ENCODE results near the gene MAX. TPM values are rescaled to one million over a fixed set of nuclear protein-coding genes. Genes with fewer than 3 reads are reported as not detected.

MAX gene
- total and polyA plus RNA-seq, 2 experiments from 2014 or later, result 41.1 to 52.8 TPM

- 99 to 100% methylated on average over 3 of the region's 3 CpGs for WGBS, 2 experiments (ENCODE audit: low coverage in 1 of 2, low lambda C conversion rate in 2 of 2, missing lambda C conversion rate in 2 of 2)
- no peak for DNase-seq
Observed at GRCh38 chr14:65028937-65029336, 73.4 kb downstream of the MAX start.

GRCh38 chr14:65027127-65027799 lies 75.1 kb downstream of the MAX start:
- no peak overlapping the region for H3K27ac ChIP-seq
- no peaks in the 10 kb centered on the region for H3K9me3 ChIP-seq (ENCODE audit: low read depth)
- WGBS, 2 experiments (ENCODE audit: low coverage in 1 of 2, low lambda C conversion rate in 2 of 2, missing lambda C conversion rate in 2 of 2), result 93 to 94% methylated on average over 11 of the region's 11 CpGs
- no peaks in the 10 kb centered on the region for H3K79me2 ChIP-seq (ENCODE audit: insufficient read depth)
- H3K9ac ChIP-seq, result no peak overlapping the region
- H3K4me2 ChIP-seq (ENCODE audit: unreplicated experiment), result no peak overlapping the region
- TF ChIP-seq EZH2 (IDR thresholded peaks at IDR 0.05; ENCODE audit: insufficient read depth, poor library complexity, severe bottlenecking), result no peak
- no peak for TF ChIP-seq EZH2phosphoT487 (IDR thresholded peaks at IDR 0.05; ENCODE audit: insufficient read depth, low read depth)
- H3K4me3 ChIP-seq, result no peak overlapping the region
- H3F3A ChIP-seq (ENCODE audit: insufficient read depth), result no peaks in the 10 kb centered on the region
- no peak for DNase-seq
- in situ Hi-C loops (cut with MboI), result no loop called here
- H4K20me1 ChIP-seq (ENCODE audit: insufficient read depth), result no peaks in the 10 kb centered on the region
- no peaks in the 10 kb centered on the region for H3K9me2 ChIP-seq (ENCODE audit: insufficient read depth)
- H3K36me3 ChIP-seq (ENCODE audit: low read depth), result no peaks in the 10 kb centered on the region
- no peak overlapping the region for H2AFZ ChIP-seq
- H3K4me1 ChIP-seq (ENCODE audit: insufficient read depth), result no peaks in the 10 kb centered on the region
- no peaks in the 10 kb centered on the region for H3K27me3 ChIP-seq (replicated peaks; ENCODE audit: insufficient read depth)

More at GRCh38 chr14:65028937-65029336, 73.4 kb downstream of the MAX start:
- H4K20me1 ChIP-seq (ENCODE audit: insufficient read depth), result no peaks in the 10 kb centered on the region
- no peak overlapping the region for H2AFZ ChIP-seq
- no peak overlapping the region for H3K9ac ChIP-seq
- H3K79me2 ChIP-seq (ENCODE audit: insufficient read depth), result no peaks in the 10 kb centered on the region
- TF ChIP-seq EZH2phosphoT487 (IDR thresholded peaks at IDR 0.05; ENCODE audit: insufficient read depth, low read depth) (no peak), EZH2 (IDR thresholded peaks at IDR 0.05; ENCODE audit: insufficient read depth, poor library complexity, severe bottlenecking) (no peak)
- H3K9me3 ChIP-seq (ENCODE audit: low read depth), result no peaks in the 10 kb centered on the region
- in situ Hi-C loops (cut with MboI), result no loop called here
- H3K27me3 ChIP-seq (replicated peaks; ENCODE audit: insufficient read depth), result no peaks in the 10 kb centered on the region
- H3K4me3 ChIP-seq, result no peak overlapping the region
- H3K36me3 ChIP-seq (ENCODE audit: low read depth), result no peaks in the 10 kb centered on the region
- H3K27ac ChIP-seq, result no peak overlapping the region
- no peaks in the 10 kb centered on the region for H3K4me1 ChIP-seq (ENCODE audit: insufficient read depth)
- no peak overlapping the region for H3K4me2 ChIP-seq (ENCODE audit: unreplicated experiment)
- no peaks in the 10 kb centered on the region for H3F3A ChIP-seq (ENCODE audit: insufficient read depth)
- no peaks in the 10 kb centered on the region for H3K9me2 ChIP-seq (ENCODE audit: insufficient read depth)

- no peak overlapping the region for H3K27ac ChIP-seq
- no peaks in the 10 kb centered on the region for H3F3A ChIP-seq (ENCODE audit: insufficient read depth)
- no peaks in the 10 kb centered on the region for H3K36me3 ChIP-seq (ENCODE audit: low read depth)
- H3K4me2 ChIP-seq (ENCODE audit: unreplicated experiment), result no peak overlapping the region
- no peaks in the 10 kb centered on the region for H4K20me1 ChIP-seq (ENCODE audit: insufficient read depth)
- 96 to 98% methylated on average over 8 to 9 of the region's 9 CpGs for WGBS, 2 experiments (ENCODE audit: low coverage in 1 of 2, low lambda C conversion rate in 2 of 2, missing lambda C conversion rate in 2 of 2)
- H3K79me2 ChIP-seq (ENCODE audit: insufficient read depth), result no peaks in the 10 kb centered on the region
- no peaks in the 10 kb centered on the region for H3K9me3 ChIP-seq (ENCODE audit: low read depth)
- no peak overlapping the region for H3K9ac ChIP-seq
- H3K27me3 ChIP-seq (replicated peaks; ENCODE audit: insufficient read depth), result no peaks in the 10 kb centered on the region
- TF ChIP-seq EZH2phosphoT487 (IDR thresholded peaks at IDR 0.05; ENCODE audit: insufficient read depth, low read depth) (no peak), EZH2 (IDR thresholded peaks at IDR 0.05; ENCODE audit: insufficient read depth, poor library complexity, severe bottlenecking) (no peak)
- H3K9me2 ChIP-seq (ENCODE audit: insufficient read depth), result no peaks in the 10 kb centered on the region
- no peak overlapping the region for H2AFZ ChIP-seq
- no peak overlapping the region for H3K4me3 ChIP-seq
- in situ Hi-C loops (cut with MboI), result no loop called here
- no peak for DNase-seq
- H3K4me1 ChIP-seq (ENCODE audit: insufficient read depth), result no peaks in the 10 kb centered on the region
Observed at GRCh38 chr14:65026526-65026925, 75.8 kb downstream of the MAX start.

GRCh38 chr14:65025818-65026217 lies 76.5 kb downstream of the MAX start:
- Histone ChIP-seq H3K9ac (no peak overlapping the region), H3K27me3 (replicated peaks; ENCODE audit: insufficient read depth) (no peaks in the 10 kb centered on the region), H3K4me2 (ENCODE audit: unreplicated experiment) (no peak overlapping the region), H3K9me3 (ENCODE audit: low read depth) (no peaks in the 10 kb centered on the region), H3K27ac (no peak overlapping the region), H2AFZ (no peak overlapping the region), H3K79me2 (ENCODE audit: insufficient read depth) (no peaks in the 10 kb centered on the region), H3K4me3 (no peak overlapping the region), H4K20me1 (ENCODE audit: insufficient read depth) (no peaks in the 10 kb centered on the region), H3K4me1 (ENCODE audit: insufficient read depth) (no peaks in the 10 kb centered on the region), H3K36me3 (ENCODE audit: low read depth) (no peaks in the 10 kb centered on the region), H3K9me2 (ENCODE audit: insufficient read depth) (no peaks in the 10 kb centered on the region), H3F3A (ENCODE audit: insufficient read depth) (no peaks in the 10 kb centered on the region)
- 90 to 93% methylated on average over 6 of the region's 6 CpGs for WGBS, 2 experiments (ENCODE audit: low coverage in 1 of 2, low lambda C conversion rate in 2 of 2, missing lambda C conversion rate in 2 of 2)
- no peak for DNase-seq
- no peak for TF ChIP-seq EZH2 (IDR thresholded peaks at IDR 0.05; ENCODE audit: insufficient read depth, poor library complexity, severe bottlenecking)
- TF ChIP-seq EZH2phosphoT487 (IDR thresholded peaks at IDR 0.05; ENCODE audit: insufficient read depth, low read depth), result no peak
- in situ Hi-C loops (cut with MboI), result no loop called here

Small RNA genes lying within 50 kb of the gene (microRNA-seq; reads per million reads assigned to microRNA genes)
- gene MIR4706 (ENCODE audit: borderline number of aligned reads), result not detected

Small RNA genes lying within 50 kb of the gene (small RNA-seq; reads per million reads assigned to genes)
- gene MIR4706 (ENCODE audit: low read depth, low replicate concordance) (not detected), gene RNU2-14P (ENCODE audit: low read depth, low replicate concordance) (24.4 reads per million, percentile 90 among the genes with 10 or more reads in this experiment)

Other genes starting within 250 kb of the MAX start
- gene SPTB, start 222.6 kb downstream of the MAX start, total RNA-seq (2014; rRNA removed; shearing (Covaris generic)), result 0.11 and 0.51 TPM in 2 replicates
- gene SPTB, start 222.6 kb downstream of the MAX start, polyA plus RNA-seq (2016; fragmentation: Nextera tagmentation; extraction: Ambion mirVana), result 0.06 TPM in 1 of 2 replicates, not detected in the other
- gene CHURC1, start 188.1 kb downstream of the MAX start, total RNA-seq (2014; rRNA removed; shearing (Covaris generic)), result 69.1 and 74.5 TPM in 2 replicates
- 152 and 162 TPM in 2 replicates for gene CHURC1, start 188.1 kb downstream of the MAX start, polyA plus RNA-seq (2016; fragmentation: Nextera tagmentation; extraction: Ambion mirVana)
- gene GPX2, start 159.8 kb downstream of the MAX start, total RNA-seq (2014; rRNA removed; shearing (Covaris generic)), result not detected in 2 replicates
- not detected in 2 replicates for gene GPX2, start 159.8 kb downstream of the MAX start, polyA plus RNA-seq (2016; fragmentation: Nextera tagmentation; extraction: Ambion mirVana)
- gene RAB15, start 130.2 kb downstream of the MAX start, total RNA-seq (2014; rRNA removed; shearing (Covaris generic)), result 3.5 and 4.3 TPM in 2 replicates
- 2.0 and 2.8 TPM in 2 replicates for gene RAB15, start 130.2 kb downstream of the MAX start, polyA plus RNA-seq (2016; fragmentation: Nextera tagmentation; extraction: Ambion mirVana)
- gene FNTB, start 115.6 kb downstream of the MAX start, total RNA-seq (2014; rRNA removed; shearing (Covaris generic)), result 12.1 and 15.5 TPM in 2 replicates
- gene FNTB, start 115.6 kb downstream of the MAX start, polyA plus RNA-seq (2016; fragmentation: Nextera tagmentation; extraction: Ambion mirVana), result 19.5 and 23.7 TPM in 2 replicates